ENCODE measurements around the gene LRRC25.

Gene LRRC25

DNA sequence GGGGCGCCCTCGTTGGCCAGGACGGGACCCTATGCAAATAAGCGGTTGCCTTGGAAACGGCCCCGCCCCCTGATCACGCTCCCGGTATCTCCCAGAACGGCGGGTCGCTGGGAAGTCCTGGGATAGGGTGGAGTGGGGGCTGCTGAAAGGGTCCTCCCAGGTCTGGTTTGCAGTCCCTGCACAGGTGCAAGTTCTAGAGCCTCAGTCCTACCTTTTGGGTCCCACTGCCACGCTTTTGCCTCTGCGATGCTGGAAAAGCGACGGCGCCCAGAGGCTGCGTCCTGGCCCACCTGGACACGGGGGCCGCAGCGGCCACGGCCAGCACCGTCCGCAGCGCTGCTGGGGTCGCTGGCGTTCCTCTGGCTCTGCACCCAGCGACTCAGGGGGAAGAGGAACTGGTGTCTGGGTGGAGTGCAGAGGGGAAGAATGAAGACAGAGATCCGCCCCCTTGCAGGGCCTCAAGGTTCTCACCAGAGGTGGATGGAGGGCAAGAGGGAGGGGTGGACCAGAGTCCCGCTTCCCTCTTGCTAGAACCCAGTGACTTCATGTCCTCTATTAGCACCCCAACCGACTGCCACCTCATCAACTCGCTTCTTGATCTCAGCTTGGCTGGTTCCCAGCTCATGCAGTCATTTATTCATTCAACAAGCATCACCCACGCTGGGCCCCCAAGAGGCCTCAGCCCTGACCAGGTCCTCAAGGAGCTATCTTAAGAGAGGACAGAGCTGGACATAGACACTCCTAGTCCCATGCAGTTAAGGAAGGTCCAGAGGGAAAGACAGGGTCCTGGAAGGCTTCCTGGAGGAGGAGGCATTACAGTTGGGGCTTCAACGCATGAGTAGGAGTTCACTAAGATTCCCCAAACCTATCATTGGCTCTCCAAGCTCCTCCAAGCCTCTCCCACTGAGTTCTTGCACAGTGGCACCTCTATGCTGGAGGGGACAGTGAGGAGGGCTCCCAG is at the start of gene LRRC25:
TSS of gene LRRC25 (minus strand) at position 381 of the 961 bp plus-strand sequence. CDS start 659 bp downstream, outside the sequence.
- no peak for DNase-seq

DNA sequence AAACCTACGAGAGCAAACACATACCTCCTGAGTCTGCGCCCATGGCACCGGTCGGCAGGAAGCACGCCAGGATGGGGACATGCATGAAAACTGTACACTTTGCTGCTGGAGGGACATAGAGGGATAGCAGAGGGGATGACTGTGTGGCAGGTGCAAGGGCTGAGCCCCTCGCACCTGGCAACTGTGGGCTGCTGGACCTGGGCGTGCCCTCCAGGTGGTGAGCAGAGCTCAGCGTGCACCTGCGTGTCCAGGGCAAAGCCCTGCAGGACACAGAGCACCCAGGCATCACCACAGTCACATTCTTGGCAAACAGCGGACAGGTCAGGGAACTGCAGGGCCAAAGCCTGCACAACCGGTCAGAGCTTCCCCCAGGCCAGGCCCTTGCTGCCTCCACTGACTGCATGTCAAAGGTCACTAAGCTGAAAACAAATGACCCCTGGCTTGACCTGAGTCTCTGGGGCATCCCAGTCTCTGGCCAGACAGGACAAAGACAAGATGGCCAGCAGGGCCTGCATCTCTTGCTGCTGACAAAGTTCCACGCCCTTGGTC is 49.5 kb upstream of the LRRC25 start:
- DNase-seq = no peak

- no peak for DNase-seq
Observed at GRCh38 chr19:18446145-18446810, 48.9 kb upstream of the LRRC25 start.

DNA sequence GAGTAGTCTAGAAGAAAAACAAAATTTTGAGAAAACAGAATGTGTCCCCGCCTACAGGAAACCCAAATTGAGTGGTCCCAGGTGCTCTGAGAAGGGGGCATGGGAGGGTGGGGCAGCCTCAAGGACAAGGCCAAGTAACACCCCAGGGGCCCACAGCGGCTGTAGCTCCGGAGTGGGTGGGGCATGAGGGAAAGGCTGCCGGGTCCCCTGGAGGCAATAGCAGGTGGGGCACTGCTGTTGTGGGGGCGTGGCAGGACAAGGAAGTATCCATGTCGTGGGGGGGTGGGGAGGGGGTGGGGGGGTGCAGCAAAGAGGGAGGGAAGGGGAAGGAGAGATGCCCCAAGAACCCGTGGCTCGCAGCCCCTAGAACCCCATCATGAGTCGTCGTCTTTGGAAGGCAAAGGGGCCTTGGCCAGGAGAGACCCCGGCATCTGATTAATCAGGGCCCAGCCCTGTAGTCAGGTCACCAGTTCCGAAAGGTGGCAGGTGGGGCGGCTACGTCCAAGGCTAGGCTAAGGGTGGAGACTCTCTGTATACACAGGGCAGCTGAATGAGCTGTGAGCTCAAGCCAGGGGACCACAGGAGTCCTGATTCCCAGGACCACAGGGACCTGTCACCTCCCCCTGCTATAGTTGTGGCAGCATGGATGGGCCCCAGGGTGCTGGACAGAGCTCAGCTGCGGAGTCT is 48.0 kb upstream of the LRRC25 start:
- DNase-seq = no peak

DNA sequence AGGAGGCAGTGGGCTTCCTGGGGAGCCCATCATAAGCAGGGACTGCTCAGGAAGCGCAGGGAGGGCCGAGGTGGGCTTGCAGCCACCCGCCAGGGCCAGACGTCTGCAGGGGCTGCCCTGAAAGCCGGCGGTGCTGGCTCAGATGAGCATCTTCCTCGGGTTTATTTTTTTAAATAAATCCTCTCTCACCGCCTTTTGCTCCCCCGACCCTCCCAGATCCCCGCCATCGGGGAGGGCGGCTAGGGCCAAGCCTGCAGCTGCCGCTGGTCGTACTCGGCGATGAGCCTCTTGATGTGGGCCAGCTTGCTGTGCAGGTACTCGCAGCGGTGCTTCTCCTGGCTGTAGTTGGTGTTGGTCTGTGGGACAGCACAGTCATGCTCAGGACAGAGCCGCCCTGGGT is 47.1 kb upstream of the LRRC25 start:
- no peak for DNase-seq

- DNase-seq = no peak
Observed at GRCh38 chr19:18443831-18444230, 46.4 kb upstream of the LRRC25 start.

GRCh38 chr19:18443406-18443805 is 46.0 kb upstream of the LRRC25 start:
- no peak for DNase-seq

- no peak for DNase-seq
Observed at GRCh38 chr19:18442941-18443340, 45.5 kb upstream of the LRRC25 start.

DNA sequence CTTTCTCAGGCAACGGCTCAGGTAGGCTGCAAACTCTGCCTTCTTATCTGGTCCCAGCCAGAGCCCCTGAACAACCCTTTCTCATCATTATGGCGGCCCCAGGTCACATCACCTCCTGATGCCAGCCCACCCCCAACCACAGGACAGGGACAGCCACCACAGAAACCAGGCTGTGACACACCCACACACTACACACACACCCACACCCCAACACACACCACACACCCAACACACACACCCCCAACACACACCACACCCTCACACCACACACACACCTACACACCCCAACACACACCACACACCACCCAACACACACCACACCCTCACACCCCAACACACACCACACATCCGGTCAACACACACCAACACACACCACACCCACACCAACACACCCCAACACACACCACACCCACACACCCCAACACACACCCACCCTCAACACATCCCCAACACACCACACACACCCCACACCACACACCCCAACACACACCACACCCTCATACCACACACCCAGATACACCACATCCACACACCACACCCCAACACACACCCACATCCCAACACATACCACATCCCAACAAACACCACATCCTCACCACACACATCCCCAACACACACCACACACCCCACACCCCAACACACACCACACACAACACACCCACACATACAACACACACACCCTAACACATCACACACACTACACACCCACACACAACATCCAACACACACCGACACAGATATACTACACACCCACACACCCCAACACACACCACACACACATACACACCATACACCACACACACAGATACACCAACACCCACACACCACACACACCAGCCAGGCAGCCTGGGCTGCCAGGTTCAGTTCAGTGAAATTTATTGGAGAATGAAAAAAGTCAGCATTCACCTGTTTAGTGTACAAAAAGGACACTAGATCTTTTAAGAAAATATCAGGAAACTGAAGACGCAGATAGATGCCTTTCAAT is 44.7 kb upstream of the LRRC25 start:
- no peak for DNase-seq

DNA sequence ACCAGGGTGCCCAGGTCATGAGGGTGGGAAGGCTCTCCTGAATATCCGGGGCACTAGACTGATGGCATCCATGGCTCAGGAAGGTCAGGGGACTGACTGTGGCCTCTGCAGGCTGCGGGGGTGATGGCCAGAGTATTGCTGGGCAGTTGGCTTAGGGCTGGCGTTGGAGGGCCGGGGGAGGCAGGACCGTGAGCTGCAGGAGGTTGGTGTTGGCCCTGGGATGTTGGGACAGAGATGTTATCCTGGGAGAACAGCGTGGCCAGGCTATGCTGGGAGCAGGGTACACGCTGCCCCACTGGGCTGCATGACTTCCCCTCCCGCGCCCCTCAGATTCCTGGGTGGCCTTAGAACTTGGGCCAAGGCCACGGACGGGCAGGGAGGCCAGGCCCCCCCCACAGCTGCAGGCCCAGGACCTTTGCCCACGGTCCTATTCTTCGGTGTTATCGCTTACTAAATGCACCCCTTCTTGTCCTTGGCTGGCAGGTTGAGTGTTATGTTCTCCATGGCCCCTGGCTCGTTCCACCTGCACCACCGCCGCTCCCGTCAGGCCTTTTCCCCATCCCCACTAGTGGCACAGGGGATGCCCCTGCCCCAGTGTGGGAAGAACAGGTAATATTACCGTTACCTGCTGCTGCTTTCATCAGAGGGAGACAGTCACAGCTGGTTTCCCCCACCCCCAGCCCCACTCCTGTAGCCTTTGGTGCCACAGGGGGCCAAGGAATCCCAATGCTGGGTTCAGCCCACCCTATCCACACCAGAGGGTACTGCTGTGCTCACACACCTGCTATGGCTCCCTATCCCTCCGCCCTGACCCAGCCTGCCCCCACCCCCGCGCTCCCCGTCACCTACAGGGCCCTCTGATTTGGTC is 43.7 kb upstream of the LRRC25 start:
- DNase-seq = no peak

DNA sequence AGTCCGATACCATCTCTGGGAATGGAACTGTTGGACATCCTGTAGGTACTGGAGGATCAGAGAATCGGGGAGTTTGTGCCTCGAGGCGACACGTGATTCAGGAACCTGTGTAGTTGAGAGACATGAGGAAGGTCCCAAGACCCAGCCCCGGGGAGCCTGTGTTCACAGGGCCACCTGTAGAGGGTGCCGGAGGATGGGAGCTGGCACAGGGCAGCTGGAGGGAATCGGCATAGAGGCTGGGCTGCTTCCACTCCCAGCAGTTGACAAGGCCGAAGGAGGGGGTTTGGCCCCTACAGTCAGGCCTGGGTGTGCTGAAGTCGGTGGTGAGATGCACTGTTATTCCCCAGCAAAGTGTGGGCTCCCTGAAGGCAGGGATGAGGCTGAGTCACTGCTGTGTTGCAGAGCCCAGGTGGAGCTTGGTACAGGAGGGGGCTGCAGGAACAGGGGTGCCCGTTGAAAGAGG is 43.0 kb upstream of the LRRC25 start:
- DNase-seq = no peak

GRCh38 chr19:18439910-18440237 is 42.5 kb upstream of the LRRC25 start:
- no peak for DNase-seq

GRCh38 chr19:18439025-18439909 is 41.8 kb upstream of the LRRC25 start:
- DNase-seq = no peak

DNA sequence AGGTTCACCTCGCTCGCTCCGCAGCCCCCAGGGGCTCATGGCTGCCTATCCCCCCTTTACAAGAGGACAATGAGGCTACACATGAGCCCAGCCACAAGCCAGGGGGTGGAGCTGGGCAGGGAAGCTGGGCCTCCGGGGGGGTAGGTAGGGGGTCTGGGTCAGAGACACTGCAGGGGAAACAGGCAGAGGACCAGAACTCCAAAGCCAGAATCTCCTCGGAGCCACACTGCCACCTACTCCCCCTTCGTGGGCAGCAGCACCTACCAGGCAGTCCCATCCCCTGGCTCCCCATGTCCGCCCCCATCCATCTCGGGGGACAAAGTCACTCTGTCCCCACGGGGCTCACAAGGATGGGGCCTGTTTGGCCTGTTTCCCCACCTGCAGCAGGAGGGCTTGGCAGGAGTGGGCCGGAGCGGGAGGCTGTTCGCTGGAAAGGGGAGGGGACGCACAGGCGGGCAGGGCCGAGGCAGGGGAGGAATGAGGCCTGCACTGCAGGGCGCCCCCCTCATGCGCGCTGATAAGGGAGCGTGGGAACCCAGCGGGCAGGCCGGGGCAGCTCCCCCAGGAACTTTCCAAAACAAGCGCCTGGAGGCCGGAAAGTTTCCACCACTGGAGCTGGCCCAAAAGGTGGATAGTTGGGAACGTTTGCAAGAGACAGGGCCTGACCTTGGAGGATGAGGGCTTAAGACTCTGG is 41.1 kb upstream of the LRRC25 start:
- DNase-seq = no peak

GRCh38 chr19:18437491-18438330 is 40.3 kb upstream of the LRRC25 start, which contains the start of gene ISYNA1:
TSS of gene ISYNA1 (minus strand) at chr19:18438133. CDS start at chr19:18437979, 154 bp downstream.
- DNase-seq = no peak

GRCh38 chr19:18436671-18437490 is 39.5 kb upstream of the LRRC25 start:
- no peak for DNase-seq

Data from NCI-H2081 treated with DMSO at 0.1 percent for 48 hours (cell line).